H1 (cell line): ENCODE results near the gene H2BK1. TPM values are rescaled to one million over a fixed set of nuclear protein-coding genes. Genes with fewer than 3 reads are reported as not detected.

Experiments used
- CTCF ChIA-PET: fragments of 300-600 bp; sonication (Branson Sonifier 250); formaldehyde crosslinking; loops from one replicate; lab custom pipeline; 2021; ENCODE audit not compliant: partially characterized antibody; lab: Charles Lee
- POLR2A ChIA-PET: fragments of 300-600 bp; sonication (Branson Sonifier 250); formaldehyde crosslinking; loops from one replicate; lab custom pipeline; 2021; ENCODE audit warnings: inconsistent platforms; ENCODE audit not compliant: partially characterized antibody; lab: Charles Lee
- DNase-seq, 2 experiments: peaks; one replicate each; pipeline versions ENCODE4 v3.0.0 to v3.0.0-alpha.2; 2010 to 2022; ENCODE audit warnings: low spot score in 2 of 2, low read depth in 1 of 2, mixed read lengths in 1 of 2
- FAIRE-seq: peaks from 2 replicates; lab custom pipeline; 2011; peaks lifted over from hg19 to GRCh38; lab: Jason Lieb, UNC
- H2AFZ ChIP-seq: 2 replicates; pipeline ENCODE4 v1.8.1; 2012; ENCODE audit warnings: low read length, inconsistent platforms
- H2AK5ac ChIP-seq: 2 replicates; pipeline ENCODE4 v1.6.1; 2013; ENCODE audit warnings: low read depth, low read length
- H2BK120ac ChIP-seq: replicated peaks from 2 replicates; pipeline ENCODE3; 2013; ENCODE audit warnings: low read depth, low read length, inconsistent platforms
- H2BK12ac ChIP-seq: 2 replicates; pipeline ENCODE4 v1.6.1; 2013; ENCODE audit warnings: low read depth, low read length
- H2BK15ac ChIP-seq: 2 replicates; pipeline ENCODE4 v1.6.1; 2013; ENCODE audit warnings: low read length
- H2BK20ac ChIP-seq: 2 replicates; pipeline ENCODE4 v1.6.1; 2013; ENCODE audit warnings: low read length
- H2BK5ac ChIP-seq: 2 replicates; pipeline ENCODE4 v1.6.1; 2013; ENCODE audit warnings: low read depth, low read length
- H3K14ac ChIP-seq: 2 replicates; pipeline ENCODE4 v1.6.1; 2013; ENCODE audit warnings: inconsistent platforms; ENCODE audit not compliant: insufficient read length
- H3K18ac ChIP-seq: 2 replicates; pipeline ENCODE4 v1.6.1; 2013; ENCODE audit warnings: low read length; ENCODE audit errors: extremely low read depth
- H3K23ac ChIP-seq: 2 replicates; pipeline ENCODE4 v1.6.1; 2013; ENCODE audit warnings: inconsistent platforms; ENCODE audit not compliant: insufficient read length
- H3K23me2 ChIP-seq: 2 replicates; pipeline ENCODE4 v1.6.1; 2013; ENCODE audit warnings: low read depth, low read length
- H3K27ac ChIP-seq: 2 replicates; pipeline ENCODE4 v1.6.1; 2011; ENCODE audit warnings: low read depth, low read length, inconsistent platforms
- H3K27me3 ChIP-seq, 4 experiments: replicated peaks in 1 of 4; 1 replicate in 1 of 4; 2 replicates in 3 of 4; pipeline versions ENCODE4 v1.6.1 to v1.8.1; 2011 to 2013; ENCODE audit warnings: low read length in 3 of 4, mild to moderate bottlenecking in 3 of 4, inconsistent platforms in 2 of 4, mixed read lengths in 2 of 4, moderate library complexity in 1 of 4; ENCODE audit not compliant: control insufficient read depth in 3 of 4, insufficient read depth in 3 of 4; ENCODE audit errors: extremely low read depth in 1 of 4
- H3K36me3 ChIP-seq, 4 experiments: 2 replicates each; pipeline versions ENCODE4 v1.6.1 to v1.8.1; 2011 to 2013; ENCODE audit warnings: mild to moderate bottlenecking in 4 of 4, low read length in 3 of 4, moderate library complexity in 2 of 4, control low read depth in 1 of 4, inconsistent platforms in 1 of 4; ENCODE audit not compliant: insufficient read depth in 4 of 4, control insufficient read depth in 2 of 4
- H3K4ac ChIP-seq: replicated peaks from 2 replicates; pipeline ENCODE3; 2013; ENCODE audit warnings: low read length, low read depth, mixed read lengths, inconsistent platforms; ENCODE audit not compliant: insufficient read length
- H3K4me1 ChIP-seq, 4 experiments: replicated peaks in 1 of 4; 1 replicate in 1 of 4; 2 replicates in 3 of 4; pipeline versions ENCODE4 v1.6.1 to v1.8.1; 2011 to 2013; ENCODE audit warnings: low read length in 3 of 4, inconsistent platforms in 2 of 4, mixed read lengths in 1 of 4; ENCODE audit not compliant: insufficient read depth in 4 of 4, control insufficient read depth in 3 of 4
- H3K4me2 ChIP-seq, 2 experiments: 2 replicates each; pipeline versions ENCODE4 v1.6.1 to v1.8.1; 2011 to 2013; ENCODE audit warnings: low read depth in 2 of 2, low read length in 2 of 2, control low read depth in 1 of 2, inconsistent platforms in 1 of 2, mild to moderate bottlenecking in 1 of 2; ENCODE audit not compliant: insufficient read depth in 1 of 2
- H3K4me3 ChIP-seq, 4 experiments: fragments of 200-600, 300-600 bp in 1 of 4; sonication (generic), shearing (Covaris generic), sonication (Bioruptor Twin) in 1 of 4; 2 replicates each; pipeline versions ENCODE4 v1.5.1 to v1.8.1; 2011 to 2016; ENCODE audit warnings: low read length in 4 of 4, low read depth in 3 of 4, control low read depth in 2 of 4, inconsistent platforms in 2 of 4, mild to moderate bottlenecking in 2 of 4, mixed read lengths in 1 of 4, moderate library complexity in 1 of 4; ENCODE audit not compliant: insufficient read depth in 2 of 4; ENCODE audit errors: extremely low read depth in 1 of 4
- H3K56ac ChIP-seq: replicated peaks from 2 replicates; pipeline ENCODE3; 2013; ENCODE audit warnings: low read depth, mild to moderate bottlenecking, mixed read lengths, low read length, inconsistent platforms; ENCODE audit not compliant: insufficient read length
- H3K79me1 ChIP-seq: 2 replicates; pipeline ENCODE4 v1.6.1; 2013; ENCODE audit warnings: low read depth, low read length, control low read depth
- H3K79me2 ChIP-seq, 2 experiments: 2 replicates each; pipeline versions ENCODE4 v1.6.1 to v1.8.1; 2012 to 2013; ENCODE audit warnings: low read length in 2 of 2, mild to moderate bottlenecking in 2 of 2, inconsistent platforms in 1 of 2; ENCODE audit not compliant: insufficient read depth in 2 of 2, control insufficient read depth in 1 of 2
- H3K9ac ChIP-seq, 4 experiments: replicated peaks in 1 of 4; 1 replicate in 1 of 4; 2 replicates in 3 of 4; pipeline versions ENCODE4 v1.6.1 to v1.8.1; 2011 to 2013; ENCODE audit warnings: low read depth in 3 of 4, low read length in 3 of 4, control low read depth in 2 of 4, mild to moderate bottlenecking in 2 of 4, moderate library complexity in 2 of 4, inconsistent platforms in 1 of 4; ENCODE audit errors: extremely low read depth in 1 of 4
- H3K9me3 ChIP-seq, 2 experiments: 2 replicates each; pipeline versions ENCODE4 v1.6.1 to v1.8.1; 2012 to 2013; ENCODE audit warnings: mild to moderate bottlenecking in 2 of 2, moderate library complexity in 2 of 2, control low read depth in 1 of 2, inconsistent platforms in 1 of 2, low read depth in 1 of 2, low read length in 1 of 2, mixed read lengths in 1 of 2; ENCODE audit not compliant: insufficient read depth in 2 of 2
- H4K20me1 ChIP-seq, 2 experiments: replicated peaks in 1 of 2; 2 replicates each; pipeline versions ENCODE3 to v1.8.1; 2011 to 2013; ENCODE audit warnings: inconsistent platforms in 2 of 2, low read length in 2 of 2, mild to moderate bottlenecking in 1 of 2; ENCODE audit not compliant: insufficient read depth in 2 of 2, control insufficient read depth in 1 of 2
- H4K5ac ChIP-seq: 2 replicates; pipeline ENCODE4 v1.6.1; 2013; ENCODE audit warnings: low read length, low read depth, mixed read lengths, inconsistent platforms; ENCODE audit not compliant: insufficient read length
- H4K8ac ChIP-seq: 2 replicates; pipeline ENCODE4 v1.8.0; 2013; ENCODE audit warnings: mild to moderate bottlenecking, moderate library complexity, low read length, inconsistent platforms; ENCODE audit not compliant: insufficient read depth; ENCODE audit errors: extremely low read depth
- H4K91ac ChIP-seq: replicated peaks from 2 replicates; pipeline ENCODE3; 2013; ENCODE audit warnings: low read length, mixed read lengths, inconsistent platforms; ENCODE audit not compliant: insufficient read length
- ASH2L ChIP-seq: fragments of 200-600, 300-600 bp; sonication (generic); IDR thresholded peaks from one replicate; pipeline ENCODE4 v1.7.1; 2017; ENCODE audit warnings: low read length
- WGBS, 2 experiments: shearing (Covaris generic) in 1 of 2; methylation state at CpG; one replicate each; pipeline versions ENCODE4 v1.1.6 to v1.1.7; 2013 to 2015; ENCODE audit warnings: low lambda C conversion rate in 2 of 2, mixed read lengths in 2 of 2, inconsistent platforms in 1 of 2, low coverage in 1 of 2, missing lambda C conversion rate in 1 of 2; ENCODE audit not compliant: insufficient replicate concordance in 2 of 2, insufficient coverage in 1 of 2, insufficient read length in 1 of 2; ENCODE audit errors: extremely low coverage in 1 of 2, missing lambda C conversion rate in 1 of 2; 5-methylcytosine and 5-hydroxymethylcytosine counted together
- polyA plus RNA-seq, 7 experiments: library from polyadenylated mRNA; depleted of rRNA in 3 of 7; stranded (reverse) in 5 of 7; unstranded in 2 of 7; fragments of >200 nt in 5 of 7; fragments of 200-250 nt in 2 of 7; gene quantifications; 1 replicate in 5 of 7; 2 replicates in 1 of 7; 4 replicates in 1 of 7; pipeline versions ENCODE4 v1.2.1 to v1.2.3, GENCODE V29; 2011 to 2013; ENCODE audit warnings: missing spikeins in 2 of 7, mixed read lengths in 2 of 7
- total RNA-seq: library from RNA; stranded (reverse); fragmentation: NEBNext Ultra II Directional; extraction: Animal tissue kit (Norgen Biotek cat#: 25700); gene quantifications from 2 replicates; pipeline ENCODE4 v1.2.1, GENCODE V29; 2021

The H2BK1 gene
- total and polyA plus RNA-seq, 2 of the 8 experiments (the other 6 are each of a cell fraction or from before 2014, with no cell fraction given), result not detected

DNA sequence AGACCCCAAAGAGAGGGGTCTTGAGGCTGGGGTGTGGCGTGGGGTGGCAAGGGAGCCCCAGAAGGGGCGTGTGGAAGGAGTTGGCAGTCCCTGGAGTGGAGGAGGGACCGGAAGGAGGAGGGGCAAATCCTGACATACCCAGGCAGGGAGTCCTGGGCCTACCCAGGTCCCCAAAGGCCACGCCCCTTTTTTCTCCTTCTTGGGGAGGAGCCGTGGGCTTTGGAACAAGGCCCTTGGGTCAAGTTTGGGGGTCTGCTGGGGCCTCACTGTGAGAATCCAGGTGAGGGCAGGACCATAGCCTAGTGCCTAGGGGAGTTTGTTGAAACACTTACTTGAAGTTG lies 39.4 kb upstream of the H2BK1 start:
- Histone ChIP-seq H4K5ac (no peak overlapping the region), H2BK5ac (no peak overlapping the region), H2AK5ac (no peak overlapping the region), H2AFZ (no peak overlapping the region), H2BK15ac (0 out of 2 replicates have a peak overlapping the region, but pooled peaks have one; percentile 46), H3K4ac (no peak overlapping the region), H4K20me1 (peaks cover 1 to 9% of the 10 kb centered on the region in 2 experiments), H3K4me1 (peaks cover 0 to 60% (median 42%) of the 10 kb centered on the region in 4 experiments; a peak in 6 of 7 replicates), H3K23ac (no peak overlapping the region), H3K56ac (no peak overlapping the region), H3K79me1 (no peaks in the 10 kb centered on the region), H3K9ac (no peak overlapping the region), H3K4me3 (peak overlapping the region in 1 of 4 experiments; percentile 64; a peak in 2 of 8 replicates), H3K14ac (no peak overlapping the region), H3K23me2 (peaks cover 34% of the 10 kb centered on the region), H4K8ac (no peak overlapping the region; the same call in 1 of the 2 replicates), H2BK12ac (0 out of 2 replicates have a peak overlapping the region, but pooled peaks have one; percentile 80), H3K79me2 (no peaks in the 10 kb centered on the region), H3K4me2 (peak overlapping the region; percentile 67 to 96; a peak in 3 of 4 replicates), H3K18ac (no peak overlapping the region), H3K36me3 (no peaks in the 10 kb centered on the region), H3K27ac (no peak overlapping the region), H3K27me3 (peaks cover 20 to 76% (median 65%) of the 10 kb centered on the region in 4 experiments), H2BK120ac (no peak overlapping the region), H2BK20ac (no peak overlapping the region), H3K9me3 (no peaks in the 10 kb centered on the region), H4K91ac (no peak overlapping the region)
- no peak for TF ChIP-seq ASH2L
- FAIRE-seq (no peak), DNase-seq (no peak)
- WGBS, 2 experiments, result 19% methylated on average over 4 of the region's 5 CpGs; no CpG with 5 or more reads in 1 of the 2 experiments
- CTCF ChIA-PET, result interaction anchor here (1.3 kb wide), 1 partner anchor 47 kb away, joined by 3 read pairs; no protein-coding TSS in a partner anchor
- POLR2A ChIA-PET, result interaction anchor here (0.7 to 1.2 kb wide), 2 partner anchors 10 to 15 kb away, joined by 3 read pairs; no protein-coding TSS in a partner anchor
